Glutamatergic neuron (in vitro differentiated cells): ENCODE results near the gene ALS2. TPM values are rescaled to one million over a fixed set of nuclear protein-coding genes. Genes with fewer than 3 reads are reported as not detected.

Source experiments
- DNase-seq: peaks from one replicate; pipeline ENCODE4 v3.0.0; 2022
- H3K27ac Mint-ChIP-seq: one replicate; pipeline ENCODE4 v1.8.0; 2020; ENCODE audit warnings: mild to moderate bottlenecking, mixed read lengths, inconsistent platforms; ENCODE audit not compliant: unreplicated experiment
- H3K27me3 Mint-ChIP-seq: one replicate; pipeline ENCODE4 v1.8.0; 2020; ENCODE audit warnings: mild to moderate bottlenecking, moderate library complexity, mixed read lengths, inconsistent platforms; ENCODE audit not compliant: unreplicated experiment
- H3K36me3 Mint-ChIP-seq: one replicate; pipeline ENCODE4 v1.8.0; 2020; ENCODE audit warnings: mild to moderate bottlenecking, mixed read lengths, inconsistent platforms; ENCODE audit not compliant: unreplicated experiment
- H3K4me1 Mint-ChIP-seq: one replicate; pipeline ENCODE4 v1.8.0; 2020; ENCODE audit warnings: mild to moderate bottlenecking, low read depth, mixed read lengths, inconsistent platforms; ENCODE audit not compliant: unreplicated experiment
- H3K4me3 Mint-ChIP-seq: one replicate; pipeline ENCODE4 v1.8.0; 2020; ENCODE audit warnings: mild to moderate bottlenecking, mixed read lengths, inconsistent platforms; ENCODE audit not compliant: unreplicated experiment
- H3K9me3 Mint-ChIP-seq: one replicate; pipeline ENCODE4 v1.8.0; 2020; ENCODE audit warnings: mild to moderate bottlenecking, moderate library complexity, mixed read lengths, inconsistent platforms; ENCODE audit not compliant: unreplicated experiment
- CTCF ChIP-seq: fragments of 200-600 bp; sonication (generic); IDR thresholded peaks from one replicate; pipeline ENCODE4 v1.5.0; 2021; ENCODE audit not compliant: partially characterized antibody, unreplicated experiment
- total RNA-seq: library from RNA; stranded (reverse); fragmentation: NEBNext Ultra II Directional; extraction: Animal tissue kit (Norgen Biotek cat#: 25700); gene quantifications from one replicate; pipeline ENCODE4 v1.2.1, GENCODE V29; 2021; ENCODE audit not compliant: unreplicated experiment

Gene ALS2
- total RNA-seq, 1 donor from 2014 or later: 44.0 TPM

DNA sequence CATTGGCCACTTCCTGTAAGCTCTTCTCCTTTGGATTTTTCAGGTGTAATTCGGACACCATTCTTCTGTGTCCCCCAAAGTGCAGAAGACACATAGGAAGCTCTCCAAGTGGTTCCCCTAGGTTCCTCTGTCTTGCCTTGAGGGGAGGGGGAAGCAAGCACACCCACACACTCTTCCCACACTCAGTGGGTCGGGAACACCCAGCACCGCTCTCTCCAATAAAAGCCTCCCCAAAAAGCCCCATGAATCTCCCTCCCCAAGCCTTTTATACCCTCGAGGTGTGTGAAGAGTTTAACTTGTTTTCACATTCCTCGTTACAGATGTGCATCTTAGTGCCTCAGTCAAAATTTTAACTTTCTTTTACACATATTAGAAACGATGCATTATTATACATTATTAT, 127.5 kb downstream of the ALS2 start:
- TF ChIP-seq CTCF: no peak
- Mint-ChIP-seq H3K27me3 (no peaks in the 10 kb centered on the region), H3K4me1 (no peaks in the 10 kb centered on the region), H3K4me3 (no peak overlapping the region), H3K9me3 (no peaks in the 10 kb centered on the region), H3K27ac (no peak overlapping the region), H3K36me3 (no peaks in the 10 kb centered on the region)
- DNase-seq: no peak

Other genes with a start within 250 kb of the ALS2 start
- 68.8 TPM for gene TMEM237, start 137.4 kb downstream of the ALS2 start, total RNA-seq
- 0.25 TPM for gene MPP4, start 82.3 kb downstream of the ALS2 start, total RNA-seq
- gene CDK15, start 25.6 kb upstream of the ALS2 start, total RNA-seq: 0.61 TPM